Colon (tissue), 2 donors: Measurements from ENCODE around the gene C11orf52.
"Not testable (repeated sequence)": the region's sequence is repeated elsewhere in the genome, so short reads cannot be mapped to it uniquely, and the experiment has no call there.

ENCODE experiments used
- FAIRE-seq: peaks from 2 replicates; lab custom pipeline; 2012; peaks lifted over from hg19 to GRCh38; lab: Jason Lieb, UNC
- donor health status: control.
- donor health status: control.

Gene C11orf52

GRCh38 chr11:111913031-111913861, 5.5 kb upstream of the C11orf52 start:
- FAIRE-seq = no peak

GRCh38 chr11:111913997-111914396, 4.7 kb upstream of the C11orf52 start:
- no peak for FAIRE-seq

- no peak for FAIRE-seq
These were observed 1.9 kb upstream of the C11orf52 start for GRCh38 chr11:111916768-111917167.

- FAIRE-seq = no peak
These were observed 1.4 kb upstream of the C11orf52 start for GRCh38 chr11:111917312-111917711.

- FAIRE-seq = no peak
These were observed 925 bp upstream of the C11orf52 start for GRCh38 chr11:111917788-111918187.

GRCh38 chr11:111920908-111921307, 2.2 kb downstream of the C11orf52 start:
- FAIRE-seq = no peak

GRCh38 chr11:111921541-111922230, 3.0 kb downstream of the C11orf52 start:
- FAIRE-seq = no peak

- FAIRE-seq = no peak
These were observed 4.1 kb downstream of the C11orf52 start for GRCh38 chr11:111922803-111923202.

- FAIRE-seq = no peak
These were observed 4.7 kb downstream of the C11orf52 start for GRCh38 chr11:111923351-111923788.

GRCh38 chr11:111923951-111924350, 5.2 kb downstream of the C11orf52 start:
- no peak for FAIRE-seq

GRCh38 chr11:111925953-111926352, 7.2 kb downstream of the C11orf52 start:
- no peak for FAIRE-seq

GRCh38 chr11:111926505-111927391, 8.0 kb downstream of the C11orf52 start:
- no peak for FAIRE-seq

- no peak for FAIRE-seq
These were observed 11.8 kb downstream of the C11orf52 start for GRCh38 chr11:111930472-111930871.

- FAIRE-seq = no peak
These were observed 13.9 kb downstream of the C11orf52 start for GRCh38 chr11:111932611-111932950.

- FAIRE-seq = not testable (repeated sequence)
These were observed 14.5 kb downstream of the C11orf52 start for GRCh38 chr11:111933176-111933575.

GRCh38 chr11:111933872-111934271, 15.2 kb downstream of the C11orf52 start:
- FAIRE-seq = no peak

GRCh38 chr11:111934306-111934705, 15.6 kb downstream of the C11orf52 start:
- no peak for FAIRE-seq

- no peak for FAIRE-seq
These were observed 16.8 kb downstream of the C11orf52 start for GRCh38 chr11:111935317-111936039.

GRCh38 chr11:111936040-111936540, 17.4 kb downstream of the C11orf52 start:
- FAIRE-seq = no peak

- FAIRE-seq = no peak
These were observed 18.7 kb downstream of the C11orf52 start for GRCh38 chr11:111937461-111937769.

- FAIRE-seq = no peak
These were observed 19.1 kb downstream of the C11orf52 start for GRCh38 chr11:111937844-111938243.

GRCh38 chr11:111938687-111939160, 20.0 kb downstream of the C11orf52 start:
- FAIRE-seq = no peak
